NCI-H226 (cell line): ENCODE results near the gene HMSD.

Source experiments
- DNase-seq: peaks from one replicate; pipeline ENCODE4 v3.0.0-alpha.2; 2015

The HMSD gene

DNA sequence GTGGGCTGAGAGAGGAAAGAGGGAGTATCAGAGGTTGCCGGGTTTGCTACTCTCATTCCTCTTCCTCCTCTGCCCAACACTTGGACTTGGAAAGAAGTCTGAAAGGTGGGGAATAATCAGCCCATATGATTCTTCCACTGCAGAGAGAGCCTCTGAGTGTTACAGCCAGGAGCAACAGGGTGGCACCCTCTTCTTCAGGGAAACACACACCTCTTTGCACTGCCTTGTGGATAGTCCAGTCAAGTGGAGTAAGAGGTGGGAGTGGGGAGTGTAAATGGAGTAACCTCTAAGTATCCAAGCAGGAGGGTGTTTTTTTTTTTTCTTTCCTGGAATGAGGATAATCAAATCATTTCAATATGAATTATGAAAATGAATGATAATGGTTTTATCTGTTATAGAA is 11.8 kb downstream of the HMSD start:
- DNase-seq: no peak

GRCh38 chr18:63961435-63961980 is 12.4 kb downstream of the HMSD start:
- no peak for DNase-seq

- DNase-seq: peak; percentile 30
These were observed 13.0 kb downstream of the HMSD start for GRCh38 chr18:63962137-63962536.

DNA sequence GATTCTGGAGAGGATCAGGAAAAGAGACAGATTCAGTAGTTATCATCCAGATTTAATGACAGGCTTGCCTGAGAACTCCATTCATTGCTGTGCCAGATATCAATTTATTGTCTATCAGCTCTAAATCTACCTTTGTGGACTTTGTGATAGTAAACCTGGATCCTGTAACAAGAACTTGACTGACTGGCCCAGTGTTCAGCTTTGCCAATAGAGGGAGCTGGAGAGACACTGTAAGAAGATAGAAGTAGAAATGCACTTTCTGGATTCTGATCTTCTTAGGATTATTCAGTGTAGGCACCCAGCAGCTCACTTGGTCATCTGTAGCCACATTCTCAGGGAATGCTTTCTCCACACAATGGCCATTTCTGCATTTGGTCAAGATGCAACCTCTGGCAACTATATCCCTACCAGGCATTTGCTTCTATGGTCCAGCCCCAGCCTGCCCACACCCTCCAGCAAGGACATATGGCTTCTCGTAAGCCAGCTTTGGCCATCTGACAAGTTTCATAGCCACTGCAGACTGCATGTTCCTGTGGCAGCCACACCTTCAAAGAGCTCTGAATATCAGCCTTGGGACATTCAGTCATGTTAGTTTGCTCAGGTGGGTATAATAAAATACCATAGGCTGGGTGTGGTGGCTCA is 14.6 kb downstream of the HMSD start:
- no peak for DNase-seq

DNA sequence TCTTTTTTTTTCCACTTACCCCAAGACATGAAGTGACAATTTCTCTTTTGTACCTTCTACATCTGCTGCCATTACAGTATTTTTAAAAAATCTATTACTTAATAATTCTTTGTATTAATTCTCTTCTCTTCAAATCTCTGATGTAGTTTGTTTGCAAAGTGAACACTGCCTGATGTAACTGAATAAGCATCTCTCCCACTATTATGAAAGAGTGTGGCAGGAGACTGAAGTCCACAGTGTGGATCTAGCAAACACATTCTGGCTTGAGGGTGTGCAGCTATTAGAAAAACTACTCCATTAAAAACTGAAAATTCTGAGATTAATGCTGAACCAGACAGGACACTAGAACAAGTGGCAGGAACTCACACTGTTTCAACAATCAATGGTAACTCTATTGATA is 15.8 kb downstream of the HMSD start:
- DNase-seq: no peak

DNA sequence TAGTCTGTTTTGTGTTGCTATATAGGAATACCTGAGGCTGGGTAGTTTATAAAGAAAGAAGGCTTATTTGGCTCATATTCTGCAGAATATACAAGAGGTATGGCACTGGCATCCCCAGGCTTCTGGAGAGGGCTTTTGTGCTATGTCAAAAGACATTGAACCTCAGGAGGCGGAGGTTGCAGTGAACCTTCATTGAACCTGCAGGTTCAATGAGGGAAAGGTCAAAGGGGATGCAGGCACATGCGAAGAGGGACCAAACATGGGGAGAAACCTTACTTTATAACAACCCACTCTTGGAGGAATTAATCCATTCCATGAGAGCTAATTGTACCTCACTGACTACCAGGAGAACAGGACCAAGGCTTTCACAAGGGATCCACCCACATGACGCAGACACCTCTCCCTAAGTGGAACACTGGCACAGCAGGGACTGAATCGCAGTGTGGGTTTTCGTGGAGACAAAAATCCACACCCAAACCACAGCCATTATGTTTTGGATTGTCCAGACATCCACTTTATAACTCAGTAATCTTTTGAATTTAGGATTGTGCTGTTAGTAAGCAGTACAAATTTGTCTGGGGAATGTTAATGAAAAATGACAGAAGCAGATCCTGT is 16.7 kb downstream of the HMSD start:
- no peak for DNase-seq

- DNase-seq: peak; percentile 88
These were observed 21.1 kb downstream of the HMSD start, which contains the start of gene SERPINB8 for GRCh38 chr18:63969942-63970808. SERPINB8 (plus strand) TSS chr18:63970081; CDS start chr18:63978309, 8,228 bp downstream.

DNA sequence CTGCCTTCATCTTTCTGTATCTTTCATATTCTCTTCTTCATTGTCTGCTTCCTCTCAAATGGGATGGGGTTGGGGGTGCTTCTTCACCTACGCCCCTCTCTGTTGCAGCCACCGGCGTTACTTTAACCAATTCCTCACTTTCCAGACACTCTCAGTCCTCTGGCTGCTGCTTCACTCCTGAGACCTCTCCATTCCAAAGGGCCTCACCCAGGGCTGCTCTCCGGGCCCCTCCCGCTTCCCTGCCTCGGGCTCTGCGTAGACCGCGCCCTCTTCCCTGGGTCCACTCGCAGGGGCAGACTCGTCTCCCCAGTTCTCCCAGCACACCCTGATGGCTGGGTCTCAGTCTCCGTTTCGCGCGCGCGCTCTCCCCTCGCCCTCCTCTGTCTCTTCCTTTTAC is 21.7 kb downstream of the HMSD start:
- DNase-seq: peak; percentile 65

GRCh38 chr18:63971320-63972001 is 22.4 kb downstream of the HMSD start:
- no peak for DNase-seq

DNA sequence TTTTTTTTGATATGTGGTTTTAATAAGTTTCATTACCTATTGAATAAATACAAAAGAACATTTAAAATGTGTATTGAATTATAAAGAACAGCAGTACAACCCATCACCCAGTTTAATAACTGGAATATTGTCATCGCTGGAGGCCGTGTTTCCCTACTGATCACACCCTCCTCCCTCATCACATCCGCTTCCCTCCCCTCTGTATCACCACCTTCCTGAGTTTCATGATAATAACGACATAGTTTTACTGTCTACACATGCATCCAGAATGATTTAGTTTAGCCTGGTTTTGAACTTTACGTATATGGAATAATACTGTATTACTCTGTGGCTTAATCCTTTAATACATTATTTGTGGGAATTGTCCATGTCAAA is 22.9 kb downstream of the HMSD start:
- DNase-seq: no peak

GRCh38 chr18:63974991-63975390 is 25.9 kb downstream of the HMSD start:
- DNase-seq: peak; percentile 8

DNA sequence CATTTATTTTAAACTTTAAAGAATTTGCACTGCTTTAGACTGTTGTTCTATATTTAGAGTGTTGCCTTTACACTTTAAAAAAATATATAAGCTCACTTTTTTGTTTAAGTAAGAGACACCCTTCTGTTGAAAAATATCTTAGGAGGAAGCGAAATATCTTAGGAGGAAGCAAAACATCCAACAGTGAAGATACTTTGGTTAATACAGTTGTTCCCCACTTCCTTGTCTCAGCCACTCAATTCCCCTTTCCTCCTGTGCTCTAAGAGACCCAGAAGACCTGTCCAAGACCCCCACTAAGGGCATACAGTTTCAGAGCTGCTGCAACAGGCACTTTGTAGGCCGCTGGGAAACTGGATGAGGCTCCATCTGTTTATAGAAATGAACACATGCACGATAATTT is 26.5 kb downstream of the HMSD start:
- DNase-seq: no peak

- DNase-seq: no peak
These were observed 27.9 kb downstream of the HMSD start for GRCh38 chr18:63977040-63977439.

DNA sequence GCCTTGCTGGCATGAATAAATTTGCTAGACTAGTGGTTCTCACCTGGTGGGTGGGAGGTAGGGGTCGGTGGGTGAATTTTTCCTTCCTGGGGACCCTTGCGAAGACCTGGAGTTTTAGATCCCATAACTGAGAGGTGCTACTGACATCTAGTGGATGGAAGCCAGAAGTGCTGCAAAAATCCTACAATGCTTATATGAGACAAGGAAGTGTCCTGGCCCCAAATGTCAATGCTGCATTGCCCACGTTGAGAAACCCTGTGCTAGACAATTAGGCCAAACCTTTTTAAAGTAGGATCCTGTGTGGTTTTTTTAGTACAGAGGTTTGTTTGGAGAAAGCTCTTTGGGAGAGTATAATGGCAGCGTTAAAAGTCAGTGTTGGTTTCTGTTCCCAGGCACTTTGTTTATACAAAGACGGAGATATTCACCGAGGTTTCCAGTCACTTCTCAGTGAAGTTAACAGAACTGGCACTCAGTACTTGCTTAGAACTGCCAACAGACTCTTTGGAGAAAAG is 30.4 kb downstream of the HMSD start:
- peak; percentile 16 for DNase-seq

GRCh38 chr18:63980027-63980426 is 30.9 kb downstream of the HMSD start:
- no peak for DNase-seq

DNA sequence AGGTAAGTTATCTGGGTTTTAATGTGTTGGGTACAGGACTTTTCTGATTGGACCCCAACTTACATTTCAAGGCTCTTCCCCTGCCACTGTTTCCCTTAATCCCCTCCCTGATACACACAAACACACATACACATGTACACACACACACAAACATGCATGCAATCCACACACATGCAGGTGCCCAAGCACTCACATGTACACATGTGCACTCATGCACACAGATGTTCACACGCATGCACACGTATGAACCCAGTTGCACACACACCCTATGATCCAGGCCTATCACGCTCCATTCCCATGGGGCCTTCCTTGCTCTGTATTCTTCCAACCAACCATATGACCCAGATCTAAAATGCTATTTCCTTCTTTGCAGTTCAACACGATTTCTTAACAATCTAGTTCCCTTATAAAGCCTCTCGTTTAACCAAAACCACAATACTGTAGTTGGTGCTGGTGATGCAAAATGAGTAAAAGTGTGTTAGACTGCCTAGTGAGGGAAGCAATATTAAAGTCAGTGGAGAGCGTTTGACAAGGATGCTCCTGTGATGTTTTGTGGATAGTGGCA is 31.9 kb downstream of the HMSD start:
- no peak for DNase-seq

GRCh38 chr18:63981719-63982118 is 32.6 kb downstream of the HMSD start:
- no peak for DNase-seq

DNA sequence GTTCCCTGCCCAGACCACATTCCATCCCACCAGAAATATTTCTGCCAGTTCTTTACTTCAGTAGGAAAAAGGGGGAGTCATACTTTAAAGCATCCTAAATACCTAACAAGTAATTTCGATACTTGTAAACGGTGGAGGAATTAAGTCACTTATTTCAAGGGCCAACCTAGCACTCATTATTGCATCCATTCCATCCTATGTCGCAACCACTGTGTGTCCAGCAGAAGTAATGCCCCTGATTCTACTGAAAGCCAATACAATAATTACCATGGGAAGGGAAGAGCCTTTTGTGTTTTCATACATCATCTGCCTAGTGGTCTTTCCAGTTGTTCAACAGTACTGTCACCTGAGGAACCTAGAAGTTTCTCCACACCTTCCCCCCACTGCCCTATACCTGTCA is 33.3 kb downstream of the HMSD start:
- no peak for DNase-seq

DNA sequence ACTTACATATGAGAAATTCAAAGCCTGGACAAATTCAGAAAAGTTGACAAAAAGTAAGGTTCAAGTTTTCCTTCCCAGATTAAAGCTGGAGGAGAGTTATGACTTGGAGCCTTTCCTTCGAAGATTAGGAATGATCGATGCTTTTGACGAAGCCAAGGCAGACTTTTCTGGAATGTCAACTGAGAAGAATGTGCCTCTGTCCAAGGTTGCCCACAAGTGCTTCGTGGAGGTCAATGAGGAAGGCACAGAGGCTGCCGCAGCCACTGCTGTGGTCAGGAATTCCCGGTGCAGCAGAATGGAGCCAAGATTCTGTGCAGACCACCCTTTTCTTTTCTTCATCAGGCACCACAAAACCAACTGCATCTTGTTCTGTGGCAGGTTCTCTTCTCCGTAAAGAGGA is 37.8 kb downstream of the HMSD start:
- no peak for DNase-seq

- no peak for DNase-seq
These were observed 38.6 kb downstream of the HMSD start for GRCh38 chr18:63987743-63988142.

- no peak for DNase-seq
These were observed 43.6 kb downstream of the HMSD start for GRCh38 chr18:63992751-63993150.

- DNase-seq: peak; percentile 6
These were observed 45.8 kb downstream of the HMSD start for GRCh38 chr18:63994783-63995399.
